ENCODE measurements around the gene FMN1. TPM values are rescaled to one million over a fixed set of nuclear protein-coding genes. Genes with fewer than 3 reads are reported as not detected.

FMN1 gene
- total RNA-seq, 1 experiment from 2014 or later: 4.5 TPM

- no peak for TF ChIP-seq CTCF (IDR thresholded peaks at IDR 0.05)
- no peak for TF ChIP-seq RELA (CRISPR knock-in tag; IDR thresholded peaks at IDR 0.05; ENCODE audit: borderline replicate concordance)
- TF ChIP-seq SOX15 (CRISPR knock-in tag; IDR thresholded peaks at IDR 0.05): no peak
Measured at GRCh38 chr15:32826685-32827084, 367.8 kb downstream of the FMN1 start (continued).

- ChIA-PET POLR2A (no interaction called here), CTCF (interaction anchor here (1.0 kb wide), 1 partner anchor 18 kb away, joined by 3 read pairs; no protein-coding TSS in a partner anchor)
- no peaks in the 10 kb centered on the region for H3K36me3 Mint-ChIP-seq
- no peak for DNase-seq (ENCODE audit: low spot score)
- H3K4me3 Mint-ChIP-seq: no peak overlapping the region
- H3K27me3 Mint-ChIP-seq (ENCODE audit: low read depth): no peaks in the 10 kb centered on the region
- H3K9me3 Mint-ChIP-seq: no peaks in the 10 kb centered on the region
- no peak overlapping the region for H3K27ac Mint-ChIP-seq
- no peak for ATAC-seq
- TF ChIP-seq ZNF281 (CRISPR knock-in tag; IDR thresholded peaks at IDR 0.05) (no peak), ERG (CRISPR knock-in tag; IDR thresholded peaks at IDR 0.05) (no peak), NFATC4 (CRISPR knock-in tag; IDR thresholded peaks at IDR 0.05) (no peak), PRRX2 (CRISPR knock-in tag; IDR thresholded peaks at IDR 0.05) (no peak), ZNF138 (CRISPR knock-in tag; conservative IDR thresholded peaks at IDR 0.05) (no peak), ATF3 (CRISPR knock-in tag; conservative IDR thresholded peaks at IDR 0.05) (no peak), IRF1 (CRISPR knock-in tag; IDR thresholded peaks at IDR 0.05) (no peak), TEAD4 (CRISPR knock-in tag; IDR thresholded peaks at IDR 0.05) (no peak), ZNF671 (CRISPR knock-in tag; IDR thresholded peaks at IDR 0.05) (no peak), TCF7 (CRISPR knock-in tag; IDR thresholded peaks at IDR 0.05; ENCODE audit: low read depth) (no peak), CTCF (IDR thresholded peaks at IDR 0.05) (no peak), SMAD3 (CRISPR knock-in tag; IDR thresholded peaks at IDR 0.05; ENCODE audit: borderline replicate concordance) (no peak), GTF2I (CRISPR knock-in tag; conservative IDR thresholded peaks at IDR 0.05) (no peak), ZNF532 (CRISPR knock-in tag; IDR thresholded peaks at IDR 0.05; ENCODE audit: borderline replicate concordance) (no peak), CBFB (CRISPR knock-in tag; IDR thresholded peaks at IDR 0.05; ENCODE audit: low read depth) (no peak), ZNF317 (CRISPR knock-in tag; IDR thresholded peaks at IDR 0.05; ENCODE audit: borderline replicate concordance, low read depth) (no peak), GRHL2 (CRISPR knock-in tag; IDR thresholded peaks at IDR 0.05; ENCODE audit: insufficient replicate concordance, severe bottlenecking) (no peak), USF1 (CRISPR knock-in tag; IDR thresholded peaks at IDR 0.05) (no peak), ATF1 (CRISPR knock-in tag; IDR thresholded peaks at IDR 0.05) (no peak)
- H3K4me1 Mint-ChIP-seq: no peaks in the 10 kb centered on the region
Measured at GRCh38 chr15:32825219-32825618, 369.3 kb downstream of the FMN1 start.
